H1 (cell line): Measurements from ENCODE around the gene MAGI2. TPM values are rescaled to one million over a fixed set of nuclear protein-coding genes. Genes with fewer than 3 reads are reported as not detected.

ENCODE experiments used
- KDM4A ChIP-seq: IDR thresholded peaks from one replicate; pipeline ENCODE4 v1.7.1; 2012; ENCODE audit warnings: low read depth, mild to moderate bottlenecking, moderate library complexity, low read length, inconsistent platforms; ENCODE audit not compliant: severe bottlenecking
- MAFK ChIP-seq: IDR thresholded peaks from 2 replicates; pipeline ENCODE4 v1.6.1; 2012; ENCODE audit warnings: low read depth, mild to moderate bottlenecking, improper control_type of control experiment, low read length
- POU5F1 ChIP-seq: IDR thresholded peaks from 2 replicates; pipeline ENCODE4 v1.6.1; 2011; ENCODE audit warnings: low read depth, mild to moderate bottlenecking, low read length, moderate library complexity
- SIN3A ChIP-seq, 2 experiments: IDR thresholded peaks in 1 of 2; conservative IDR thresholded peaks in 1 of 2; 2 replicates each; pipeline ENCODE4 v1.6.1; 2011 to 2012; ENCODE audit warnings: low read length in 2 of 2, improper control_type of control experiment in 1 of 2, low read depth in 1 of 2, mild to moderate bottlenecking in 1 of 2
- SIX5 ChIP-seq: IDR thresholded peaks from 2 replicates; pipeline ENCODE4 v1.6.1; 2011; ENCODE audit warnings: mild to moderate bottlenecking, low read depth, low read length
- polyA plus RNA-seq, 7 experiments: library from polyadenylated mRNA; depleted of rRNA in 3 of 7; stranded (reverse) in 5 of 7; unstranded in 2 of 7; fragments of >200 nt in 5 of 7; fragments of 200-250 nt in 2 of 7; gene quantifications; 1 replicate in 5 of 7; 2 replicates in 1 of 7; 4 replicates in 1 of 7; pipeline versions ENCODE4 v1.2.1 to v1.2.3, GENCODE V29; 2011 to 2013; ENCODE audit warnings: missing spikeins in 2 of 7, mixed read lengths in 2 of 7
- total RNA-seq: library from RNA; stranded (reverse); fragmentation: NEBNext Ultra II Directional; extraction: Animal tissue kit (Norgen Biotek cat#: 25700); gene quantifications from 2 replicates; pipeline ENCODE4 v1.2.1, GENCODE V29; 2021
- TF ChIP-seq, protein P1 (sequence below): IDR thresholded peaks from 2 replicates; pipeline ENCODE4 v1.6.1; 2012; ENCODE audit warnings: low read length, inconsistent platforms

Gene MAGI2
- total and polyA plus RNA-seq, 2 of the 8 experiments (the other 6 are each of a cell fraction or from before 2014, with no cell fraction given) = 6.0 to 27.3 TPM

DNA sequence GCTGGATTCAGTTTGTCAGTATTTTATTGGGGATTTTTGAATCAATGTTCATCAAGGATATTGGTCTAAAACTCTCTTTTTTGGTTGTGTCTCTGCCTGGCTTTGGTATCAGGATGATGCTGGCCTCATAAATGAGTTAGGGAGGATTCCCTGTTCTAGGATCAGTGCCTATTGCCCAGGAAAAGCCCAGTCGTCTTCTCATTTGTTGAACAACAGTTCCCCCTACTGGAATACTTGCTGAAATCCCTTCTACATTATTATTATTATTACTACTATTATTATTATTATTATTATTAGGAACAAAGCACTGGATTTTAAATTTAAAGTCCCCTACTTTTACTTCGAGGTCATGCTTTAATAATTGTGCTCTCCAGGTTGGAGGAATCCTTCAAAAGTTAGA lies 528.9 kb downstream of the MAGI2 start (continued):
- TF ChIP-seq, protein P1, sequence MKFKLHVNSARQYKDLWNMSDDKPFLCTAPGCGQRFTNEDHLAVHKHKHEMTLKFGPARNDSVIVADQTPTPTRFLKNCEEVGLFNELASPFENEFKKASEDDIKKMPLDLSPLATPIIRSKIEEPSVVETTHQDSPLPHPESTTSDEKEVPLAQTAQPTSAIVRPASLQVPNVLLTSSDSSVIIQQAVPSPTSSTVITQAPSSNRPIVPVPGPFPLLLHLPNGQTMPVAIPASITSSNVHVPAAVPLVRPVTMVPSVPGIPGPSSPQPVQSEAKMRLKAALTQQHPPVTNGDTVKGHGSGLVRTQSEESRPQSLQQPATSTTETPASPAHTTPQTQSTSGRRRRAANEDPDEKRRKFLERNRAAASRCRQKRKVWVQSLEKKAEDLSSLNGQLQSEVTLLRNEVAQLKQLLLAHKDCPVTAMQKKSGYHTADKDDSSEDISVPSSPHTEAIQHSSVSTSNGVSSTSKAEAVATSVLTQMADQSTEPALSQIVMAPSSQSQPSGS = no peak
- TF ChIP-seq SIX5 (no peak), POU5F1 (no peak), MAFK (no peak), SIN3A (conservative IDR thresholded peaks at IDR 0.05 in 1 of 2, IDR thresholded peaks at IDR 0.05 in 1 of 2; ENCODE audit: low read depth in 1 of 2, low read length in 2 of 2) (no peak), KDM4A (no peak)
